Measurements from ENCODE around the gene KLHL29. TPM values are rescaled to one million over a fixed set of nuclear protein-coding genes. Genes with fewer than 3 reads are reported as not detected.

The KLHL29 gene
- total and polyA plus RNA-seq, 5 donors from 2014 or later, result 0.09 to 1.3 (median 0.24) TPM

GRCh38 chr2:23591111-23591510 is 206.1 kb downstream of the KLHL29 start:
- Mint-ChIP-seq H3K9me3 (no peaks in the 10 kb centered on the region), H3K27ac (no peak overlapping the region), H3K27me3 (no peaks in the 10 kb centered on the region), H3K4me1 (no peaks in the 10 kb centered on the region), H3K4me3 (no peak overlapping the region), H3K36me3 (no peaks in the 10 kb centered on the region)
- Histone ChIP-seq H3K4me3 (ENCODE audit: low read depth, low read length) (no peak overlapping the region), H3K9me3 (ENCODE audit: control insufficient read depth in 2 of 2, low read length in 2 of 2) (no peaks in the 10 kb centered on the region), H3K4me1 (ENCODE audit: control insufficient read depth, insufficient read depth, low read length, poor library complexity, severe bottlenecking) (no peaks in the 10 kb centered on the region), H3K36me3 (ENCODE audit: control insufficient read depth, insufficient read depth, low read length) (no peaks in the 10 kb centered on the region), H3K27ac (ENCODE audit: insufficient read depth, low read length, poor library complexity, severe bottlenecking) (no peak overlapping the region), H3K27me3 (ENCODE audit: control insufficient read depth, insufficient read depth, low read length) (no peaks in the 10 kb centered on the region)
- ATAC-seq (ENCODE audit: low read depth in 2 of 2), result no peak
- DNase-seq, result no peak

DNA sequence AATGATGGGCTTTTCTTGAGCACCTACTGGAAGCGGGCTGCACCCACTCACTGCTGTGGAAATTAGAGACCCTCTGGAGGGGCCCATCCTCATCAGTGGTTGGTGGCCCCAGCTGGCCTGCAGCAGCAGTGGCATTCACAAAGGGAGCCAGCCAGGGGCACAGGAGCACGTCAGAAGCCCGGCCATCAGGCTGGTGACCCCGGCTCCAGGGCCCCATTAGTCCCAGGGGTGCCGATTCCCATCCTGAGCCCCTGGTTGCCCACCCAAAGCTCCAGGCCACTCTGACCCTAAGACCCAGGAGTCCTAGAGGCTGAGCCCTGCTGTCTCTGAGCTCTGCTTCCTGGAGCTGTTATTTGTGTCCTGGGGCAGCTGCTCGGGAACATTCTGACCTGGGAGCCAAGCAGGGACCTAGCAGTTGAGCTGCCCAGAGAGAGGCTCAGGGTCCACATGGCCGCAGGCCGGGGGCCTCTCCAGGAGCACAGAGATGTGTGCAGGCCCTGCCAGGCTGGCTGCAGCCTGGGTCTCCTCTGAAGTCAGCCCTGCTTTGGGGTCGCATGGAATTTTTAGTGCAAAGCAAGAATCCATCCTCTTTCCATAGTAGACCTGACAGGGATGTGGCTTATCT is 207.2 kb downstream of the KLHL29 start:
- Histone ChIP-seq H3K4me1 (ENCODE audit: control insufficient read depth, insufficient read depth, low read length, poor library complexity, severe bottlenecking) (no peaks in the 10 kb centered on the region), H3K4me3 (ENCODE audit: low read depth, low read length) (no peak overlapping the region), H3K27me3 (ENCODE audit: control insufficient read depth, insufficient read depth, low read length) (no peaks in the 10 kb centered on the region), H3K27ac (ENCODE audit: insufficient read depth, low read length, poor library complexity, severe bottlenecking) (no peak overlapping the region), H3K36me3 (ENCODE audit: control insufficient read depth, insufficient read depth, low read length) (no peaks in the 10 kb centered on the region), H3K9me3 (ENCODE audit: control insufficient read depth in 2 of 2, low read length in 2 of 2) (no peaks in the 10 kb centered on the region)
- Mint-ChIP-seq H3K4me1 (no peaks in the 10 kb centered on the region), H3K27me3 (no peaks in the 10 kb centered on the region), H3K4me3 (no peak overlapping the region), H3K36me3 (no peaks in the 10 kb centered on the region), H3K9me3 (no peaks in the 10 kb centered on the region), H3K27ac (no peak overlapping the region)
- DNase-seq (no peak), ATAC-seq (ENCODE audit: low read depth in 2 of 2) (no peak)

DNA sequence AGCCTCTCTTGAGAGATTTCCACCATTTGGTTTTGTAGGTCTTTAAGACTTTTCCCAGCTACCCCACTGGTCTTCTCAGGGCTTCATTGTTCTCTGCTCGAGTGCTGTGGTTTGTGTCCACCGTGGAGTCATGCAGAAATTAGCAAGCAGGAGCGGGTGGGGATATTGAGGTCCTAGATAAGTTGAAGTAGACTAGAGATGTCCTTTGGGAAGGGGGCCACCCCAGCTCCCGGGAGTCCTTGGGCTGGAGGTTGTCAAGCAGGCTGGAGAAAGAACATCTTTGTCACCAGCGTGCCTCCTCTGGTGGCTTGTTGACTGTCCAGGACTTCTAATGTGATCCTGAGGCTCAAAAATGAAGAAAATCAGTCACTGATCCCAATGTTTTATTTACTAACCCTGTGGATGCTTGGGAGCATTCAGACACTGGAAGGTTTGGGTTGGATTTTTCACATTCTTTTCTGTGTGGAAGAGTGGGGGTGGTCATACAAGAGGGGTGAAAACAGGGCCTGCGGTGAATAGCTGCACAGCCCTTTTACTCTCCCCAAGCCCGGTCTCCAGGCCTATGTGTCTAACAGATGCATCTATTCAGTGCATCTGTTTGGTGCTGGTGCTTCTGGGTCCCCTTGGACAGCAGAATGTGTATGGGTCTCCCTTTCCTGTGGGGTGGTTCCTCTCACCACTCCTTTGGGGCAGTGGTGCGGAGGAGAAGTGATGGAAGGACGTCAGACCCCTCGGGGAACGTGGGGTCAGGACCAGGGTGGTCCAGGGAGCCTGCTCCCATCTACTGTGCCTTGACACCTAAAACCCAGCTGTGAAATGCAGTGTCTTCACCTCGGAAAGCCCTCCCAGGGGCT is 208.1 kb downstream of the KLHL29 start:
- Mint-ChIP-seq H3K27ac (no peak overlapping the region), H3K4me3 (no peak overlapping the region), H3K36me3 (no peaks in the 10 kb centered on the region), H3K27me3 (no peaks in the 10 kb centered on the region), H3K9me3 (no peaks in the 10 kb centered on the region), H3K4me1 (no peaks in the 10 kb centered on the region)
- no peak overlapping the region for H3K4me3 ChIP-seq (ENCODE audit: low read depth, low read length)
- no peak overlapping the region for H3K27ac ChIP-seq (ENCODE audit: insufficient read depth, low read length, poor library complexity, severe bottlenecking)
- no peaks in the 10 kb centered on the region for H3K27me3 ChIP-seq (ENCODE audit: control insufficient read depth, insufficient read depth, low read length)
- no peaks in the 10 kb centered on the region for H3K36me3 ChIP-seq (ENCODE audit: control insufficient read depth, insufficient read depth, low read length)
- DNase-seq, result no peak
- no peaks in the 10 kb centered on the region for H3K9me3 ChIP-seq (ENCODE audit: control insufficient read depth in 2 of 2, low read length in 2 of 2)
- H3K4me1 ChIP-seq (ENCODE audit: control insufficient read depth, insufficient read depth, low read length, poor library complexity, severe bottlenecking), result no peaks in the 10 kb centered on the region
- ATAC-seq (ENCODE audit: low read depth in 2 of 2), result no peak

DNA sequence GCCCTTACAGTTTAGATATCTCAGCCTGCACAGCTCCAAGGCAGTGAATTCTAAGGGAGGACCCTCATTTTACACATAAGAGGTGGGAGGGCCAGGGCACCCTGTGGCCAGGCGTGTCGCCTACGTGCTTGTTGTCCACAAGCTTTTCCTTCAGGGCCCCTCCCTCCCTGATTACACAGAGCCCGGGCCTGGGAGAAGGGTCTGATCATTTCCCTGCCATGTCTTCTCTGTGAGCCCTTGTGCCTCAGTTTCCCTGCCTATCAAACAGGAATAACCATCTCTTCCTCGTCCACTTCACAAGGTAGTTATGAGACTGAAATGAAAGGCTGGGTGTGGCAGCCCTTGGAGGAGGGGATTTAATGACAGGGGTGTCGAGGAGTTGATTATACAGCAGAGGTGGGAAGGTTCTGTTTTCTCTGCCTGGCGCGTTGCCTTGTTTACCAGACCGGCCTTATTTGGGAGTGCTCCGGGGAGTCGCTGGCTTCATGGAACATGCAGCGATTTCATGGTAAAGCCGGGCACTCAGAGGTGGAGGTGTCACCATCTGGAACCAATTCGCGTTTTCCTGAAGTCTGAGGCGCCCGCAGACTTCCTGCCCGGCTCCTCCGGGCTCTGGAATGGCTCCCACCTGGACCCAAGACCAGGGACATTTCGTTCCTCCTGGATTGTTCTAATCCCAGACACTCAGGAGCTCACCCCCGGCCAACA is 208.9 kb downstream of the KLHL29 start:
- H3K36me3 ChIP-seq (ENCODE audit: control insufficient read depth, insufficient read depth, low read length), result no peaks in the 10 kb centered on the region
- H3K4me1 ChIP-seq (ENCODE audit: control insufficient read depth, insufficient read depth, low read length, poor library complexity, severe bottlenecking), result no peaks in the 10 kb centered on the region
- no peak overlapping the region for H3K27ac ChIP-seq (ENCODE audit: insufficient read depth, low read length, poor library complexity, severe bottlenecking)
- Mint-ChIP-seq H3K27ac (no peak overlapping the region), H3K36me3 (no peaks in the 10 kb centered on the region), H3K27me3 (no peaks in the 10 kb centered on the region), H3K4me3 (no peak overlapping the region), H3K9me3 (no peaks in the 10 kb centered on the region), H3K4me1 (no peaks in the 10 kb centered on the region)
- no peaks in the 10 kb centered on the region for H3K27me3 ChIP-seq (ENCODE audit: control insufficient read depth, insufficient read depth, low read length)
- H3K9me3 ChIP-seq (ENCODE audit: control insufficient read depth in 2 of 2, low read length in 2 of 2), result no peaks in the 10 kb centered on the region
- ATAC-seq (ENCODE audit: low read depth in 2 of 2), result no peak
- H3K4me3 ChIP-seq (ENCODE audit: low read depth, low read length), result no peak overlapping the region
- no peak for DNase-seq

DNA sequence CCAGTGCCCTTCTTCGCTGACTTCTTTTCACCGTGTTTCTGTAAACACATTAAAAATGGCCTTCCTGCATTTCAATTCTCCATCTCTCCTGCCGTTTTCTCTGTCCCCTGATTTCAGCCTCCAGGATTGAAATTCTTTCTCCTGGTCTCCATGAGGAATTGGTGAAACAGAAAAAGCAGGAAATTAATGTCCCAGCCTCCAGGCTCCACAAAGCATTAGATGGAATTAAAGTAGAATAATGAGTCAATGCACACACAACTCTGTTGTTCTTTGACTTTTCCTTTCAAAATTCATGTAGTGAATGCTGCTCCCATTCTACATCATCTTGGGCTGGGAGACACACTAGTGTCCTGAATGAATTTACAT is 209.5 kb downstream of the KLHL29 start:
- no peak overlapping the region for H3K4me3 Mint-ChIP-seq
- H3K36me3 Mint-ChIP-seq, result no peaks in the 10 kb centered on the region
- H3K9me3 ChIP-seq (ENCODE audit: control insufficient read depth in 2 of 2, low read length in 2 of 2), result no peaks in the 10 kb centered on the region
- H3K4me1 Mint-ChIP-seq, result no peaks in the 10 kb centered on the region
- no peak overlapping the region for H3K27ac Mint-ChIP-seq
- no peak overlapping the region for H3K27ac ChIP-seq (ENCODE audit: insufficient read depth, low read length, poor library complexity, severe bottlenecking)
- H3K27me3 Mint-ChIP-seq, result no peaks in the 10 kb centered on the region
- H3K4me1 ChIP-seq (ENCODE audit: control insufficient read depth, insufficient read depth, low read length, poor library complexity, severe bottlenecking), result no peaks in the 10 kb centered on the region
- H3K27me3 ChIP-seq (ENCODE audit: control insufficient read depth, insufficient read depth, low read length), result no peaks in the 10 kb centered on the region
- H3K4me3 ChIP-seq (ENCODE audit: low read depth, low read length), result no peak overlapping the region
- no peaks in the 10 kb centered on the region for H3K9me3 Mint-ChIP-seq
- no peaks in the 10 kb centered on the region for H3K36me3 ChIP-seq (ENCODE audit: control insufficient read depth, insufficient read depth, low read length)
- ATAC-seq (ENCODE audit: low read depth in 2 of 2) (no peak), DNase-seq (no peak)

DNA sequence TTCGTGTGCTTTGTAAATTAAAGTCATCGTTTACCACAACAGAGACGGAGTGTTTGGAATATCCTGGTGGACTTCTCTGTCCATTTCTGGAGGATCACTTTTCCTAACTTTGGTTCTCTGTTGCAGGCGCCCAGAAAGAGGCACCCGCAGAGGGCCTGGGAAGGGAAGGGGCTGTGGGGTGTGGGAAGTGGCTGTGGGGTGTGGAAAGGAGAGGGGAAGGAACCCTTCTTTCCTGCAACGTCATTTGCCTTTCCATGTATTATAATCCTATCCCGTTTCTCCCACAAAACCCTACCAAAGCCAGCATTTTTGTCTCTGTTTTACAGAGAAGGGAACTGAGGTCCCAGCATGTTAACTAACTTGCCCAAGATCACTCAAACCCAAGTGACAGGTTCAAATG is 210.0 kb downstream of the KLHL29 start:
- DNase-seq (no peak), ATAC-seq (ENCODE audit: low read depth in 2 of 2) (no peak)
- no peaks in the 10 kb centered on the region for H3K9me3 ChIP-seq (ENCODE audit: control insufficient read depth in 2 of 2, low read length in 2 of 2)
- H3K36me3 ChIP-seq (ENCODE audit: control insufficient read depth, insufficient read depth, low read length), result no peaks in the 10 kb centered on the region
- Mint-ChIP-seq H3K4me1 (no peaks in the 10 kb centered on the region), H3K27me3 (no peaks in the 10 kb centered on the region), H3K9me3 (no peaks in the 10 kb centered on the region), H3K27ac (no peak overlapping the region), H3K4me3 (no peak overlapping the region), H3K36me3 (no peaks in the 10 kb centered on the region)
- H3K27ac ChIP-seq (ENCODE audit: insufficient read depth, low read length, poor library complexity, severe bottlenecking), result no peak overlapping the region
- H3K4me3 ChIP-seq (ENCODE audit: low read depth, low read length), result no peak overlapping the region
- no peaks in the 10 kb centered on the region for H3K27me3 ChIP-seq (ENCODE audit: control insufficient read depth, insufficient read depth, low read length)
- no peaks in the 10 kb centered on the region for H3K4me1 ChIP-seq (ENCODE audit: control insufficient read depth, insufficient read depth, low read length, poor library complexity, severe bottlenecking)

DNA sequence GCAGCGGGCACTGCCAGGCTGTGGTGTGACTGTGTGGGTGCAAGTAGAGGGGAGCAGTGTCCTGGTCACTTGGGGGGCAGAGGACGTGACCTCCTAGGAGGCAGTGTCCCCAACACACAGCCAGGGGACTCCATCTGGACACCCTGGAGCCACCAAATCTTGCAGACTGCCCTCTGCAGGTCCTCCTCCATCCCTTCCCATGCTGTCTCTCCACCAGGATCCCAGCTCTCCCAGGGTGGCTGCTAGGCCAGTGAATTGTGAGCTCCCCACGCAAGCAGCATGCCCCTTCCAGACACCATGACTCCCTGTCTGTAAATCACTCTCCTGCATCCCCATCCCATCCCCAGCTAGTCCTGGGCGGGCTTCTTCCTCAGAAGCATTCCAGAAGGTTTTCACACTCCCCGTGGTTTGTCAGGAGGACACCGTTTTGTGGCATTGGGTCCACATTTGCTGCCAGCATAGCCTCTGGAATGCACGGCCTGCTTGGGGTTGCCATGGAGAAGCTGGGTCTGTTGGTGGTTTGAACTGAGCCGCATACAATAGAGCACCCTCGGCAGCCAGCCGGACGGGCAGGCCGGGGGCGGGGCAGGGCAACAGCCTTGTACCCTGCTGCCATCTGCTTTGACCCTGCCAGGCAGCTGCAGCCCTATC is 210.7 kb downstream of the KLHL29 start:
- ATAC-seq (ENCODE audit: low read depth in 2 of 2) (no peak), DNase-seq (no peak)
- H3K27me3 ChIP-seq (ENCODE audit: control insufficient read depth, insufficient read depth, low read length), result no peaks in the 10 kb centered on the region
- H3K4me3 ChIP-seq (ENCODE audit: low read depth, low read length), result no peak overlapping the region
- H3K36me3 Mint-ChIP-seq, result no peaks in the 10 kb centered on the region
- H3K27ac ChIP-seq (ENCODE audit: insufficient read depth, low read length, poor library complexity, severe bottlenecking), result no peak overlapping the region
- no peaks in the 10 kb centered on the region for H3K36me3 ChIP-seq (ENCODE audit: control insufficient read depth, insufficient read depth, low read length)
- H3K27me3 Mint-ChIP-seq, result no peaks in the 10 kb centered on the region
- no peaks in the 10 kb centered on the region for H3K9me3 ChIP-seq (ENCODE audit: control insufficient read depth in 2 of 2, low read length in 2 of 2)
- no peaks in the 10 kb centered on the region for H3K9me3 Mint-ChIP-seq
- H3K4me3 Mint-ChIP-seq, result no peak overlapping the region
- H3K4me1 ChIP-seq (ENCODE audit: control insufficient read depth, insufficient read depth, low read length, poor library complexity, severe bottlenecking), result no peaks in the 10 kb centered on the region
- H3K4me1 Mint-ChIP-seq, result no peaks in the 10 kb centered on the region
- no peak overlapping the region for H3K27ac Mint-ChIP-seq
